Upper lobe of left lung (tissue), 6 donors: ENCODE measurements around the gene DNASE1L2. TPM values are rescaled to one million over a fixed set of nuclear protein-coding genes. Genes with fewer than 3 reads are reported as not detected.

Experiments
- ATAC-seq, 2 donors: fragments of 200-7000 bp; cut with Tn5 transposase; one replicate each; pipeline ENCODE4 v1.9.1; 2022; ENCODE audit warnings: mild to moderate bottlenecking in 2 of 2, moderate library complexity in 2 of 2; ENCODE audit not compliant: low FRiP score in 2 of 2
- DNase-seq, 2 donors: peaks; one replicate each; pipeline ENCODE4 v3.0.0-alpha.2; 2019 to 2020
- H3K27ac ChIP-seq, 4 donors: fragments of 200-600 bp; sonication (generic); one replicate each; pipeline ENCODE4 v1.5.1; 2016 to 2019
- H3K27me3 ChIP-seq, 4 donors: fragments of 200-600 bp; sonication (generic); one replicate each; pipeline ENCODE4 v1.5.1; 2017 to 2019
- H3K36me3 ChIP-seq, 4 donors: fragments of 200-600 bp; sonication (generic); one replicate each; pipeline ENCODE4 v1.5.1; 2016 to 2019
- H3K4me1 ChIP-seq, 4 donors: fragments of 200-600 bp; sonication (generic); one replicate each; pipeline ENCODE4 v1.5.1; 2018 to 2019
- H3K4me3 ChIP-seq, 4 donors: fragments of 200-600 bp; sonication (generic); one replicate each; pipeline ENCODE4 v1.5.1; 2017 to 2019; ENCODE audit warnings: mild to moderate bottlenecking in 2 of 4, moderate library complexity in 1 of 4
- H3K9me3 ChIP-seq, 4 donors: fragments of 200-600 bp; sonication (generic); one replicate each; pipeline ENCODE4 v1.5.1; 2018 to 2019
- EP300 ChIP-seq, 4 donors: sonication (generic); formaldehyde crosslinking; IDR thresholded peaks; one replicate each; pipeline ENCODE4 v1.5.1; 2017; ENCODE audit warnings: antibody characterized with exemption in 4 of 4, control low read depth in 2 of 4
- POLR2A ChIP-seq, 4 donors: fragments of 450-650 bp; IDR thresholded peaks; one replicate each; pipeline ENCODE4 v1.5.1; 2016 to 2017; ENCODE audit warnings: antibody characterized with exemption in 4 of 4, mild to moderate bottlenecking in 2 of 4
- POLR2AphosphoS5 ChIP-seq, 2 donors: sonication (generic); formaldehyde crosslinking; IDR thresholded peaks; one replicate each; pipeline ENCODE4 v1.5.1; 2017; ENCODE audit warnings: antibody characterized with exemption in 2 of 2
- WGBS, 2 donors: methylation state at CpG; one replicate each; pipeline ENCODE4 v1.1.5; 2017 to 2018; 5-methylcytosine and 5-hydroxymethylcytosine counted together
- total RNA-seq, 6 donors: library from RNA; depleted of rRNA in 4 of 6; stranded (reverse); fragments of >200 nt in 4 of 6; gene quantifications; one replicate each; pipeline versions ENCODE4 v1.1.0 to v1.2.1, GENCODE V29; 2016 to 2021
- TF ChIP-seq, protein P1 (sequence below), 6 experiments: fragments of 450-650 bp in 4 of 6; fragments of 200-600 bp in 2 of 6; sonication (generic) in 2 of 6; IDR thresholded peaks; one replicate each; pipeline ENCODE4 v1.5.1; 2016 to 2019; ENCODE audit warnings: antibody characterized with exemption in 6 of 6
- donor health status: DM: no; HTN: no; CAD: no; lungs with moderate emphysema.
- donor health status: DM: no; HTN: yes; CAD: no; lungs with severe emphysema.

Gene DNASE1L2
- total RNA-seq, 6 donors from 2014 or later: 0.79 to 2.1 (median 1.5) TPM; not detected in 2

DNA sequence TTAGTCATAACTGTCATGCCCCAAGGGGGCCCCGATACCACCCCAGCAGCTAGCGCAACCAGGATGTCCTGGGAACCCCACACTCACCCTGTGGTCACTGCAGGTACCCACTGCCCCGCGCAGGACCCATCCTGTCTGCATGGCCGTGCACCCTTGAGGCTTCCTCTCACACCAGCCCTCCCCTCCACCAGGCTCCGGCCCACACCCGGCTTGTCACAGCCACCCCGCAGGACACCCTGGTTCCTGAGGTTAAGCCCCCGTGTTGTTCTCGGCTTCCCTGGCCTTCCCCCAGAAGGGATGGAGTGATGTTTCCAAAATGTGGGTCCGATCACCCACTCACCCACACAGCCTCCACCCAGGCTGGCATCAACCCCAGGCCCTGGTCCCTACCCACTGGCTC lies 7.5 kb downstream of the DNASE1L2 start:
- ATAC-seq: no peak
- peak in 1 of 2 donors; percentile 68 for DNase-seq
- no peak overlapping the region for H3K27ac ChIP-seq
- H3K27me3 ChIP-seq: no peaks in the 10 kb centered on the region
- TF ChIP-seq EP300 (IDR thresholded peaks at IDR 0.05) (no peak), POLR2AphosphoS5 (IDR thresholded peaks at IDR 0.05) (no peak), POLR2A (IDR thresholded peaks at IDR 0.05) (no peak)
- TF ChIP-seq, protein P1, sequence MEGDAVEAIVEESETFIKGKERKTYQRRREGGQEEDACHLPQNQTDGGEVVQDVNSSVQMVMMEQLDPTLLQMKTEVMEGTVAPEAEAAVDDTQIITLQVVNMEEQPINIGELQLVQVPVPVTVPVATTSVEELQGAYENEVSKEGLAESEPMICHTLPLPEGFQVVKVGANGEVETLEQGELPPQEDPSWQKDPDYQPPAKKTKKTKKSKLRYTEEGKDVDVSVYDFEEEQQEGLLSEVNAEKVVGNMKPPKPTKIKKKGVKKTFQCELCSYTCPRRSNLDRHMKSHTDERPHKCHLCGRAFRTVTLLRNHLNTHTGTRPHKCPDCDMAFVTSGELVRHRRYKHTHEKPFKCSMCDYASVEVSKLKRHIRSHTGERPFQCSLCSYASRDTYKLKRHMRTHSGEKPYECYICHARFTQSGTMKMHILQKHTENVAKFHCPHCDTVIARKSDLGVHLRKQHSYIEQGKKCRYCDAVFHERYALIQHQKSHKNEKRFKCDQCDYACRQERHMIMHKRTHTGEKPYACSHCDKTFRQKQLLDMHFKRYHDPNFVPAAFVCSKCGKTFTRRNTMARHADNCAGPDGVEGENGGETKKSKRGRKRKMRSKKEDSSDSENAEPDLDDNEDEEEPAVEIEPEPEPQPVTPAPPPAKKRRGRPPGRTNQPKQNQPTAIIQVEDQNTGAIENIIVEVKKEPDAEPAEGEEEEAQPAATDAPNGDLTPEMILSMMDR (IDR thresholded peaks at IDR 0.05): no peak
- H3K4me3 ChIP-seq: no peak overlapping the region
- H3K4me1 ChIP-seq: peaks cover 0 to 4% (median 0%) of the 10 kb centered on the region in 4 donors
- no peaks in the 10 kb centered on the region for H3K9me3 ChIP-seq
- H3K36me3 ChIP-seq: peaks cover 12 to 58% (median 45%) of the 10 kb centered on the region in 4 donors
- 94 to 95% methylated on average over 10 to 11 of the region's 11 CpGs for WGBS, 2 donors

DNA sequence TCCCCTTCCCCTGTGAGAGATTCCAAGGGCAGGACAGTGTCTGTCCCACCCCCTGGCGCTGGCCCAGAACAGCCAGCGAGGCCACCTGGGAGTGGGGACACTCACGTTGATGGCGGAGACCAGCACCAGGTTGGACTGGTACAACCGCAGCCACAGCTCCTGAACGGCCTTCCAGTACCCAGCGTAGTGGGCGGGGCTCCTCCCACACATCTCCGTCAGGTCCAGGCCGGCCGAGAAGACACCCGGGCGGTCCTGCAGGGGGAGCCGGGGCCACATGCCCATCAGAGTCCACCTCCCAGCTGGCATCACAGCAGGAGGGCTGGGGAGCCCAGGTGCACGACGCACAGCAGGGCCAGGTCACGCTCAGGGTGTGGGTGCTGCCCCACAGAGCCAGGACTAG lies 8.1 kb downstream of the DNASE1L2 start:
- no peak overlapping the region for H3K27ac ChIP-seq
- H3K27me3 ChIP-seq: no peaks in the 10 kb centered on the region
- H3K4me3 ChIP-seq: no peak overlapping the region
- DNase-seq (no peak), ATAC-seq (no peak)
- WGBS, 2 donors: 87 to 90% methylated on average over 12 to 17 of the region's 17 CpGs
- TF ChIP-seq POLR2AphosphoS5 (IDR thresholded peaks at IDR 0.05) (no peak), POLR2A (IDR thresholded peaks at IDR 0.05) (no peak), EP300 (IDR thresholded peaks at IDR 0.05) (no peak)
- TF ChIP-seq, protein P1 (IDR thresholded peaks at IDR 0.05): no peak
- no peaks in the 10 kb centered on the region for H3K9me3 ChIP-seq
- H3K36me3 ChIP-seq: peaks cover 12 to 58% (median 45%) of the 10 kb centered on the region in 4 donors
- peaks cover 0 to 4% (median 0%) of the 10 kb centered on the region in 4 donors for H3K4me1 ChIP-seq

DNA sequence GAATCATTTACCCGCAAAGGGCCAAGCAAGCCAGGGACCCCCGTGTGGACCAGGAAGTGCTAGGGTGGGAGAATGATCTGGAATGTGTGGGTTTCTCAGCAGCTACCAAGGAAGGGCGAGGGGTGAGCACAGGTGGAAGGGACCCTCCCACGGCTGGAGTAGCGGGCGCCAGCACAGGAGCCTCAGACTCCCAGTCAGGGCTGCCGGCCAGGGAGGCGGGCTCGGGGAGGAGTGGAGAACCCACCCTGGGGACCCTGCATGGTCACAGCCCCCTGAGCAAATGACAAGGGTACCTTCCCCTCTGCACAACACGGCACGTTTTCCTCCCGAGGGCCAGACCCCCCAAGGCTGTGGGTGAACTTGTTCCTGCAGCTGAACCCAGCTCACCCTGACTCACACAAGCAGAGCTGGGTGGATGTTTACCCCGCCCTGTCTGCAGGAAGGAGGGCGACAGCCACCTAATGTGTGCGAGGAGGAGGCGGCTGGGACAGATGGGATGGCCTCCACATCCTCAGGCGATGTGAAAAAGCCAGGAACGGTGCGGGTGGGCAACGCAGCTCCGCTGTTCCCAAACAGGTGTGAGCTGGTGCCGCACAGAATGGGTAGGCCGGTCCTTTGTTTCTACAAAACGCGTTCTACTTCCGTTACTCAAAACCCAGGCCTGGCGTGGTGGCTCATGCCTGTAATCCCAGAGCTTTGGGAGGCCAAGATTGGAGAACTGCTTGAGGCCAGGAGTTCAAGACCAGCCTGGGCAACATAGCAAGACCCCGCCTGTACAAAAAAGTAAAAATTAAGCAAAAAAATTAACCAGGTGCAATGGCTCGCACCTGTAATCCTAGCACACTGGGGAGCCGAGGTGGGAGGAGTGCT lies 8.9 kb downstream of the DNASE1L2 start:
- H3K4me3 ChIP-seq: no peak overlapping the region
- no peaks in the 10 kb centered on the region for H3K9me3 ChIP-seq
- 92% methylated on average over 24 to 30 of the region's 30 CpGs for WGBS, 2 donors
- ATAC-seq (no peak), DNase-seq (no peak)
- H3K4me1 ChIP-seq: peaks cover 3 to 8% (median 3%) of the 10 kb centered on the region in 4 donors
- no peak for TF ChIP-seq EP300 (IDR thresholded peaks at IDR 0.05)
- TF ChIP-seq, protein P1 (IDR thresholded peaks at IDR 0.05): no peak
- TF ChIP-seq POLR2A (IDR thresholded peaks at IDR 0.05): no peak
- TF ChIP-seq POLR2AphosphoS5 (IDR thresholded peaks at IDR 0.05): no peak
- H3K27me3 ChIP-seq: no peaks in the 10 kb centered on the region
- H3K27ac ChIP-seq: no peak overlapping the region
- H3K36me3 ChIP-seq: peaks cover 12 to 56% (median 43%) of the 10 kb centered on the region in 4 donors

DNA sequence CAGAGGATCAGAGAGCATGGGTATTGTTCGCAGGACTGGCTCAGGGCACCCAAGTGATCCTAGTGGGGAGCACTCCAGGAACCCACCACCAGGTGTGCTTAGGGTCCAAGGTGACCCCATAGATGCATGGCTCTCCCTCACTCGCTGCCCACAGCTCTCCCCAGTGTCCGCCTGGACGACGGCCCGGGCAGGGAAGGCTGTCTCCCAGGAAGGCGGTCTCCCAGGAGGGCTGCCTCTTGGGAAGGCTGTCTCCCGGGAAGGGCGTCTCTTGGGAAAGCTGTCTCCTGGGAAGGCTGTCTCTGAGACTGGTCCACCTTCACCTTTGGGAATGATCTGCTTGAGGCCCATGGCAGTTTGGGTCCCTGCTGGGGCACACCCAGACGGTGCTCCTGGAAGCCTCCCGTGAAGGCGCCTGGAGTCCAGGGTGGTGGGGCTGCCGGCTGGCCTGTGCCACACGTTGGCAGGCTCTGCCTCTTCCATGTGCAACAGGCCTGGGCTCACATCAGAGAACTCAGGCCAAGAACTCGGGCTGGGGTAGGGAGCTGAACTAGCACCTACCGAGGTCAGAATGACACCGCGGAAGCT lies 10.1 kb downstream of the DNASE1L2 start:
- DNase-seq (no peak), ATAC-seq (no peak)
- Histone ChIP-seq H3K9me3 (no peaks in the 10 kb centered on the region), H3K4me1 (peaks cover 8 to 16% (median 11%) of the 10 kb centered on the region in 4 donors), H3K4me3 (no peak overlapping the region), H3K27me3 (no peaks in the 10 kb centered on the region), H3K27ac (no peak overlapping the region), H3K36me3 (peaks cover 12 to 51% (median 43%) of the 10 kb centered on the region in 4 donors)
- 95 to 99% methylated on average over 10 to 18 of the region's 18 CpGs for WGBS, 2 donors
- TF ChIP-seq EP300 (IDR thresholded peaks at IDR 0.05) (no peak), POLR2A (IDR thresholded peaks at IDR 0.05) (no peak), POLR2AphosphoS5 (IDR thresholded peaks at IDR 0.05) (no peak)
- TF ChIP-seq, protein P1 (IDR thresholded peaks at IDR 0.05): no peak
